Adrenal gland (tissue), 5 donors: ENCODE measurements around the gene ARF1.

Experiments used
- CTCF ChIP-seq, 6 experiments: fragments of 450-650 bp in 4 of 6; fragments of 200-600 bp in 2 of 6; sonication (generic) in 1 of 6; IDR thresholded peaks; 1 replicate in 5 of 6; 2 replicates in 1 of 6; pipeline versions ENCODE4 v1.5.1 to v1.8.0; 2016 to 2021; ENCODE audit warnings: antibody characterized with exemption in 6 of 6, mild to moderate bottlenecking in 2 of 6, moderate library complexity in 1 of 6
- POLR2A ChIP-seq, 2 donors: fragments of 450-650 bp; IDR thresholded peaks; one replicate each; pipeline ENCODE4 v1.6.1; 2017; ENCODE audit warnings: antibody characterized with exemption in 2 of 2, mild to moderate bottlenecking in 2 of 2, moderate library complexity in 1 of 2
- donor health status: DM: no; HTN: no; CAD: no.

- TF ChIP-seq CTCF (IDR thresholded peaks at IDR 0.05) (no peak), POLR2A (IDR thresholded peaks at IDR 0.05) (no peak)
Observed at GRCh38 chr1:228058949-228059633, 23.4 kb upstream of the ARF1 start.
